GM12892 (cell line): ENCODE measurements around the gene OR8G5.

ENCODE experiments used
- POLR2A ChIP-seq: IDR thresholded peaks from 2 replicates; pipeline ENCODE4 v1.6.1; 2011; ENCODE audit warnings: low read depth, low read length, control low read depth
- POLR2AphosphoS5 ChIP-seq: IDR thresholded peaks from 2 replicates; pipeline ENCODE4 v1.6.1; 2011; ENCODE audit warnings: low read depth, low read length, control low read depth

DNA sequence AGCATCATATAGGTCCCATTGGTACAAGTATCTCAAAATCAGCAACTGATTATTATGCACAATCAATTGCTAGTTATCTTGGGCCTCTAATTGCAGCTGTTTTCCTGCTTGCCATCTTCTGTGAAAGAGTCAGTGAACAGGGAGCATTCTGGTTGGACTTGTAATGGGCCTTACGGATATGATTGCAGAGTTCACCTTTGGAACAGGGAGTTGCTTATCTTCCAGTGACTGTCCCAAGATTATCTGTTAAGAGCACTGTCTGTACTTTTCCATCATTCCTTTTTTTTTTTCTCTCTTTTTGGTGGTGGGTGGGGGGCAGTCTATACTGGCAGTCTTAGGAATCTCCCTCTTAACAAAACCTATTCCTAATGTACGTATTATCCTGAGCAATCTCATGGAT lies 17.8 kb downstream of the OR8G5 start:
- no peak for TF ChIP-seq POLR2A
- no peak for TF ChIP-seq POLR2AphosphoS5
